GM12892 (cell line): ENCODE measurements around the gene ZNF280A.

Experiments
- POLR2A ChIP-seq: IDR thresholded peaks from 2 replicates; pipeline ENCODE4 v1.6.1; 2011; ENCODE audit warnings: low read depth, low read length, control low read depth
- TAF1 ChIP-seq: IDR thresholded peaks from 2 replicates; pipeline ENCODE4 v1.6.1; 2011; ENCODE audit warnings: low read depth, mild to moderate bottlenecking, control low read depth, low read length, borderline replicate concordance

DNA sequence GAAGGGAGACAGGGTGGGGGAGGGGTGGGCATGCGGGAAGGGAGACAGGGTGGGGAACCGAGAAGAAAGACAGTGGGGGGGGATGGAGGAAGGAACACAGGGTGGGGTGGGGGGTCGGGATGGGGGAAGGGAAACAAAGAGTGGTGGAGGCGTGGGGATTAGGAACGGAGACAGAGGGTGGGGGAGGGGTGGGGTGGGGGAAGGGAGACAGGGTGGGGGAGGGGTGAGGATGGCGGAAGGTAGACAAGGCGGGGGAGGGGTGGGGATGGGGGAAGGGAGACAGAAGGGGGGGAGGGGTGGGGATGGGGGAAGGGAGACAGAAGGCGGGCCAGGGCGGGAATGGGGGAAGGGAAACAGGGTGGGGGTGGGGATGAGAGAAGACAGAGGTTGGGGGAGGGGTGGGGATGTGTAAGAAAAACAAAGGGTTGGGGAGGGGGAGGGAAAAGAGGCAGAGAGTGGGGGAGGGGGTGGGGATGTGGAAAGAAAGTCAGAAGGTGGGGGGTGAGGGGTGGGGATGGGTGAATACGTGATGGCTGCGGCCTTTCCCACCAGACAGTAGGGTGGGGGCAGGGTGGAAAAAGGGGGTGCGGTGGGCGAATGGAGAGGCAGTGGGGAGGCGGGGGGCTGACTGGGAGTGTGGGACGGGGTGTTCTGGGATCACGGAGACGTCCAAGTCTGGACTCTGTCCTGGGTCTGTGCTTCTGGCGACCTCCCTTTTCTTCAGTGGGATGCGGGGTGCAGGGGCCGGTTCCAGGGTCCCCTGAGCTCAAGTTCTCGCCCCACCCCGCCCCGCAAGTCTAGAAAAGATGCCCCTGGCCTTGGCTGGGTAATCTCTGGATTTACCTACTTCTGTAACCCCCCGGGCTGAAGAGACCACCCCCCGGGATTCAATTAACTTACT is 38.3 kb upstream of the ZNF280A start:
- TF ChIP-seq TAF1 (no peak), POLR2A (no peak)
